GM18867 (cell line): ENCODE measurements around the gene NT5C2.

Source experiments
- ATAC-seq: cut with Tn5 transposase; IDR thresholded peaks from one replicate; pipeline ENCODE4 v1.9.1; 2021; ENCODE audit warnings: mild to moderate bottlenecking, moderate library complexity; ENCODE audit not compliant: unreplicated experiment

Gene NT5C2

DNA sequence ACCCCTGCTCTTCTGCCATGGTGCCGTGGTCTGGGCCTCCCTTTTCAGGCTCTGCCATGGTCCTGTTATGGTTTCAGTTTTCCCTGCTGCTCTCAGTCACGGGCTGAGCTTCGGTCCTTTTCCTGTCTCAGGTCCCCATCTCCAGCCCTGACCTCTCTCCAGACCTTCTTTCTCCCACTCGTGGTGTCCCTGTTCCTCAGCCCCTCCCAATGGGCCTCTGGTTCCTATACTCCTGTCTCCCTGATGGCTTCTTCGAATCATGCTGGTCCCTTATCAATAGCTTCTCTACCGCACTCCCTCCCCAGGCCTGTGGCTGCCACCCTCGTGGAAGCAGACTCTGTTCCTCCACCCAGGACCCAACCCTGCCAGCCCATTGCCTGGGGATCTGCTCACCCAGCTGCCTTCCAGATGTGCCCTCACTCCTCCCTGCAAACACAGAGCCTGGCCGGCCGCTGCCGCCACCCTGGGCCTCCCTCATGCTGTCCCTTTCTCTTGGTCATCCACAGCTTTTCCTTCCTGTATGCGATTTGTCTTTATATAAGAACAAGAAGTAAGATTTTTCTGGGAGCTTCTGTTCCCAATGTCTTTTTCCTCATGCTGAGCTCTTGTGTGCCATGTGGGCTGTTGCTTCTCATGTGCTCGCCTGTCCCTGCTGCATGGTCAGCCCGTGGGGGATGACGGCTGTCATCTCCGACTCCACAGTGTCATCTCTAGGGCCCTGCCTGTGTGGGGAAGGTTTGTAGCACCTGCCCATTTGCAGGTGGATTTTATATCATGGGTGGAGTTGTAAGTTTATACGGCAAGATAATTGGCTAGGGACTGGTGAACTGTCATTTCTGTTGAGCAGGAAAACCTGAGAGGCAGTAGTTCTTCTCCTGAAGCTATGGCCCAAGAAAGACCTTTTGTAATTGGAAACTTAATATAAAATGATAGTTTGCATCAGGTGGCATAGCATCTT lies 126.7 kb downstream of the NT5C2 start:
- no peak for ATAC-seq

DNA sequence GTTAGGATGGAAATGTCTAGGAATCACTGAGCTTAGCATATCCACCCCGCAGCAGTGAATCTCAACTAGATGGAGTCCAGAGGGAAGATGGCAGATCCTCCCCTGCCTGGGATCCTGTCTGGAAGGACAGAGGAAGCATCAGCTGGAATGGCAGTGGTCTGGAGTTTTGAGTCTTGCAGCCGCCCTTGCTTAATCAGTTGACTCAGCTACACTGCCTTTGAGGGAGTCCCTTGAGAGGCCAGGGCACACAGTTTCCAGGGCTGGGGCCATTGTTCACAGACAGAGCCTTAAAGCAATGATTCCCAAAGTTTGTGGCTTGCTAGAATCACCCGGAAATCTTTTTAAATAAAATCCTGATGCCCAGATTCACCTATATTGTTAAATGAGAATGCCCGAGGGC lies 128.1 kb downstream of the NT5C2 start:
- no peak for ATAC-seq

DNA sequence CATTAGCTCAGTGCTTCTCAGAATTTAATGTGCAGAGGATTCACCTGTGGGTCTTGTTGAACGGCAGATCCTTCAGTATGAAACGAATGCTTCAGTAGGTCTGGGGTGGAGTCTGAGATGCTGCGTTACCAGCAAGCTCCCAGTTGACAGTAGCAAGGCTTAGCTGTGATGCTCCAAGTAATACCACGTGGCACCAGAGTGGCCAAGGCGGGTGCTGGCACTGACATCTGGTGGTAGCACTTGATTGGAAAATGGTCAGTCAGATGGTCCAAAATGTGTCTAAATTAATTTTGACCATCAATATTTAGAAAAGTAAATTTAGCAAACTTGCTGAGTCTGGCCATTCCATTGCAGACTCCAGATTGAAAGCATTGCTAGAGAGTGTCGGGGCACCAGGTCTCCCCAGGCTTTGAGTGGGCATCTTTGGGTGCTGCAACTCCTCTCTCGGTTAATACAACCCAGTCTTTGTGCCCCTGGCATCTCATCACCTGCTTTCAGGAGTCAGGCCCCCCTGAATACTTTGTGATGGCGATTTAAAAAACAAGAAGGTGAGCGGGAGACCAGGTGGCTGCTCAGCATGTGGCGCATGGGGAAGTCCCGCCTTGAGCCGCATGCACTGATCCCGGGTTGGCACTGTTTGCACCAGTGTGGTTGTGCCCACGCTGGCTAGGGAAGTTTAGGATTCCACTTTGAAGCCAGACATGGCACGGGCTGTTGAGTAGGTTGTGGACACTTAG lies 130.1 kb downstream of the NT5C2 start:
- ATAC-seq, result no peak

DNA sequence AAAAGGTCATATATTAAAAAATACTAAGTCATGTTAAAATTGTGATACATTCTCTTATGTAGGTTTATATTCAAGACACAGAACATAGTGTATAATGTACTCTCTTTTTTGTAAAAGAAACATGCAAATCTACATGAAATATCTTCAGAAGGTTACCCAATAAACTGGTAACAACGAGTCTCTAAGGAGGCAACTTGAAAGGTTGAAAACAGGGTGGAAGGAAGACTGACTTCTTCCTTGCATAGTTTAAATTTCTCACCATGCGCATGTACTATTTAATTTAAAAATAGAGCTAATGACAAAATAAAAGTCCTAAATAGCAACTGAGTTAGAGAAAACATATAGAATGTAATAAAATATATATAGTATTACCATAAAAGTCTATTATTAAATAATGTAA lies 132.5 kb downstream of the NT5C2 start:
- no peak for ATAC-seq

DNA sequence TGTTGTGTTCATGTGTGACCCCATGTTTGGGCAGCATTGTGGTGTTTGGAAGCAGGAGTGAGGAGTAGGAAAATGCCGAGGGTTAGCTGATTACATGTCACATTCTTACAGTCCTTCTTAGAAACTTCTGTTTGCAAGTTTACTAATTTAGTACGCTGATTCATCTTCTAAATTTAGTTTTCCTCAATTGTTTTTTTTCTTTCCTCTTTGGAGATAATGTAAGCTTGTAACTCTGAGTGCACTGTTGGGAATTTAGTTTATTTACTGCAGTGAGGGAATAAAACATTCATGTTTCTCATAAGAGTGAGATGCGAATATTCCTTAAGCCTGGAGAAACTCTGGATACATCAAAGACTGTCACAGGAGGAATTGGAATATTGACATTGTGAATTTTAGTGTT lies 135.0 kb downstream of the NT5C2 start:
- ATAC-seq, result no peak

DNA sequence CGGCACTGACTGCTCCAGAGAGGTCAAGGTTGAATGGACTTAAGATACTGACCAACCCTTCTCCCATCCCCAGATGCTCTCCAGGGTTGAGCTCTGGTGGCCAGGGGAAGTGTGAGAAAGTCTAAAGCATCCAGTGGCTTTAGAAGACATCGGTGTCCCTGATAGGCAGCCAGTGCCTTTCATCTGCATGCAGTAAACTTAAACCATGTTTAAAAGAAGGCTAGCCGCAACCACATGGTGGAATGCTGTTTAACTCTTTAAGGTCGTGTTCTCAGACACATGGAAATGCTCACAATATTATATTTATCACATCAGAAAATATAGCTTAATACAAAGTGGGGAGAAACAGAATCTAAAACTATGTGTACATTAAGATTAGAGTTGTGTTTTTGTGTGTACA lies 138.0 kb downstream of the NT5C2 start:
- ATAC-seq, result no peak

DNA sequence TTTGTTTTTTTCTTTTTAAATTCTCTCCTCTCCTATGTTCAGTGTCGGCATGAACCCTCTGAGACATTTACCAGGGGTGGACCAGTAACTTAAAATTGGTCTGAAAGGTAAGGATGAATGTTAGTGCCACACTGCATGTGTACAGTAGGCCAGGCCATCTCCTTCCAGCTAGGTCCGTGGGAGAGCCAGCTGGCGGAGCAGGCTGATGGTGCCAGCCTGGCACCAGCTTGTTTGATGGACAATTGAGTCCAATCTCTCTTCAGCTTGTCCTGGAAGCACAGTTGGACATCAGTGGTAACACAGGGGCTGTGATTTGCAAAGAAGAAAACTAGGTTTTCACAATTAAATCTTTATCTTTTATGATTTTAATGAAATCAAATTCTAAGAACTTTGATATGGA lies 138.5 kb downstream of the NT5C2 start:
- no peak for ATAC-seq

DNA sequence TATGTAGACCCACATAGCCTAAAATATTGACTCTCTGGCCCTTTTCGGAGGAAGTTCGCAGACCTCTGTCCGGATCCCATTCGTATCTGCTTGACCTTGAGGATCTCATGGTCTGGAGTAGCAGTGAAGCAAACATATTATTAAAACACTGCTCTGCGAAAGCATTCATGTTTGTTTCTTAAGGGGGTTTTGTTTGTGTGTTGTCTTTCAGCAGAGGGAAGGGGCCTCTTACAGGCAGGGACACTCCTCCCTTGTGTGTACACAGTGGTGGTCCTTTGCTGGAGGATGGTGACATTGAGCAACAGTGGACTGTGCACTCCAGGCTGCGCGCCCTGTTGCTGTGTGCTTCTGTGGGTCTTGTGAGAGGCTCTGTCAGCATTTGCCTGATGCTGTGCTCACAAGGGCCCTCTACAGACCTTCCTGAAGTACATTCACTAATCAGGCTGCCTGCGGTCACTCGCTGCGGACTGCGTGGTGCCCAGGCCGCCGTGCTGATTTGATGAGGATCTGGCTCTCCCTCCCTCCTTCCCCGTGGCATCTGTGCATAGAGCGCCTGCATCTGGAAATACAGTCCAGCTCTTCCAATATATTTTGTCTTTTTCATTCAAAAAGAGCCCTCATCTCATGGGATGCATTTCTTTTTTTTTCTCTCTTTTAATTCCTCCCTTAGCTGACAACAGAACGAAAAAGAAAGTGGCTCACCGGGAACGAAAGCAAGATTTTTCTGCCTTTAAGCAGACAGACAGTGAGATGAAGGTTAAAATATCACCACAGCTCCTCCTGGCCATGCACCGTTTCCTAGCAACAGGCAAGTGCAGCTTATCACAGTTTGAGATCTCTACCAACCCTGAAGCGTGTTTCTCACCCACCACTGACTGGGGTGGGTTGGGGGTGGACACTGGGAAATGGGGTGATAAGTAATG lies 139.2 kb downstream of the NT5C2 start:
- peak; percentile 79 for ATAC-seq

DNA sequence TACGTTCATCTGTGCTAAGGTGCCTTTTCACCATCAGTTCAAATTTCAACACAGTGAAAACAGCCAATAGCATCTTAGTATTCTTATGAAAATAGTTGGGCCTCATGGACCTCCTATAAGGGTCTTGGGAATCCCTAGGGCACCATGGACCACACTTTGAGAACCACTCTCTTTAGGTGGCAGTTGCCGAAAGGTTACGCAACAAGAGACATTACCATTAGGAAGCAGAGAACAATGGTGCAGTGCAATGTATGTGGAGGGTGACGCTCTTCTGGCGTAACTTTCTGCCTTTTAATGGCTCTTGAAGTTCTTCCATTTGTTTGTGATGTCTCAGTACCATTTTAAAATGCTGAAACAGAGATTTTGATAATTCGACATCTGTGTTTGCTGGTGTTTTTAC lies 143.8 kb downstream of the NT5C2 start:
- ATAC-seq, result no peak

DNA sequence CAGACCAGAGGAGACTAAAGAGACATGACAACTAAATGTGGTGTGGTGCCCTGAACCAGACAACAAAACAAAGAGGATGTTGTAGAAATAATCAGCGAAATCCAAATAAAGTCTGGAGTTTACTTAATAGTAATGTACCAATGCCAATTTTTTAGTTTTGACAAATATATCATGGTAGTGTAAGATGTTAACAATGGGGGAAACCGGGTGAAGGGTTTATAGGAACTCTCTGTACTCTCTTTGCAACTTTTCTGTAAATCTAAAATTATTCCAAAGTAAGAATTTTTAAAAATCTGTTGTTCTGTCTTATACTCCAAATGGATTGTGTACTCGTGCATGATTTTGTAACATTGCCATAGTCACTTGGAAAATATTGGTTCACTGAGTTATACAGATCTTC lies 145.7 kb downstream of the NT5C2 start:
- ATAC-seq, result no peak

DNA sequence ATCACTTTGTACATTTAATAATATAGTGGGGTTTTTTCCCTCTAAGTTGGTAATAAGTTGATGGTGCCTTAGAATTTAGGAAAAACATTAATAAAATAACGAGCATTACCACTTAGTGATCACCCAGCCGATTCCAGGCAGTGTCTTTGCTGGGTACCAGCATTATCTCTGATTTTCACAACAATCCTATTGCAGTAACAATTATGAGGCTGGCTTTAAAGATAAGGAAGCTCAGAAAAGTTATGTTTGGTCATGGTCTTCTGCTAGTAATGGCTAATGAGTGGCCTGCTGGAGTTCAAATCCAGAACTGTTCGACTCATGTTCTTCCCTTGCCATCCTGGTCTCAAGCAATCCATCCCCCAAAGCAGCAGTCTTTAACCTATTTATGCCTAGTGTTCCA lies 147.1 kb downstream of the NT5C2 start:
- ATAC-seq, result no peak

DNA sequence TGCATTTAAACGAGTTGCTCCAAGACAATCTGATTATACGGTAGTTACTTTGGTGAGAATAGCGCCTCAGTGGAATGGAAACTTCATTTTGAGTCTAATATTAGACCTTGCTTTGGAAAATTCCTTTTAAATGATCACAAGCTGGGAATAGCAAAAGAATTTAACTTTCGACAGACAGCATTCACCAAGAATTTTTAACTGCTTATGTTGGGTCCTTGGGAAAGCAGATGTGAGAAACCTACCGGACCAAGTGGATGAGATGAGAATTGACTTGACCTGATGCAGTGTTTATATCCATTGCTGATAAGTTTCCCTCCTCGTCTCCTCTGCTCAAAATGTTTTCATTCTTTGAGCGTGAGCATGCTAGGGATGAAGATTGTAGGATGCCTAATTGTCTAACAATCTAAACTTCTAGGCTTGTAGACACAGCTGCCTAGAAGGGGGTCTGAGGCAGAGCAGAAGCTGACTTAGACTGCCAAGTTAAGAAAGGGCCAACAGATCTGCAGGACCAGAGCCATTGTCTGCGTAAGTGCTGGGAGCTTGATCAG lies 148.1 kb downstream of the NT5C2 start:
- ATAC-seq, result no peak

DNA sequence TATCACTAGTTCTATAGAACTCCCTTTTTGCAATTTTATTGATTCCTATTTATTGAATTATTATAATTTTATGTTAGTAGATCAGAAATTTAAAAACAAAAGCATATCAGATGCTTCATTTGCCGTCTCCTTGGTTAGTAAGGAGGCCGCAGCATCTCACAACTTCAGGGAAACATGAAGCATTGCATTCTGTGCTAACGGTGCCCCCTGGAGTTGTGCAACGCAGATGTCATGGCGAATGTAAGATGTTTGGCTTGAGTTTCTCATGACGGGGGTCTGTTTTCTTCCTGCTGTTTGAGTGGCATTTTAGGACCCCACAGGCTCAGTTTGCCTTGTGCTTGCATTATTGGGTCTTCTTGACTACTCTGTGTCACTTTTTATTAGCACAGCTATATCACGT lies 150.2 kb downstream of the NT5C2 start:
- no peak for ATAC-seq

DNA sequence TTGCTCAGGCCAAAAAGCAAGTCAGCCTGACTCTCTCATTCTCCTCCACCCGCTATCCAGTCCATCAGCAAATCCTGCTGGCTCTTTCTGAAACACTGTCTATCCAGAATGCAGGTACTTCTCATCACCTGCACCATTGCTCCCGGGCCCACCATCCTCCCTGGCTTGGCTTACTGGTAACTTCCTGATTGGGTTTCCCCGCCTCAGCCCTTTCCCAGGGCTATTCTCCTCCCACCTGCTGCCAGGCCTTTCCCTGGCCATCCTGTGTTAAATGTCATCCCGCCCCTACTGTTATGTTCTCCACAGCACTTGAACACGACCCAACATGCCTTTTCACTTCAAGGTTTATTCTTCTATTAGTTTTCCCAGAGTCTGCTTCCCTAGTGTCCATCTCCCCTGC lies 150.9 kb downstream of the NT5C2 start:
- ATAC-seq, result no peak

DNA sequence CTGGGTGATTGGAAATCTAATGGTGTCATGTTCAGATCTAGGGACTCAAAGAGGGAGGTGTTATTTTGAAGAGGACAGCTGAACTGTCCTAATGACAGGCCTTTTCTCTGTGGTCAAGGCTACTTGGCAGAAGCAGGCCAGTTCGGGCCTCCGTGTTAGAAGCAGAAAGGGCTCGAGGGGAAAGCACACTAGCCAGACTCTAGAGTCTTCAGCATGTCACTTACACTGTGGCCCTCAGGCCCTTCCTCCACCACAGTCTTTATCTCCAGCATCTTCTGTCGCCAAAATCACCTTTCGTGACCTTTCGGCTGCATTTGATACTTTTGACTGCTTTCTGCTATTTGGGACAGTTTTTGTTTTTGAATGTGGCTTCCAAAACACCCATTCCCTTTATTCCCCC lies 151.7 kb downstream of the NT5C2 start:
- ATAC-seq, result no peak

DNA sequence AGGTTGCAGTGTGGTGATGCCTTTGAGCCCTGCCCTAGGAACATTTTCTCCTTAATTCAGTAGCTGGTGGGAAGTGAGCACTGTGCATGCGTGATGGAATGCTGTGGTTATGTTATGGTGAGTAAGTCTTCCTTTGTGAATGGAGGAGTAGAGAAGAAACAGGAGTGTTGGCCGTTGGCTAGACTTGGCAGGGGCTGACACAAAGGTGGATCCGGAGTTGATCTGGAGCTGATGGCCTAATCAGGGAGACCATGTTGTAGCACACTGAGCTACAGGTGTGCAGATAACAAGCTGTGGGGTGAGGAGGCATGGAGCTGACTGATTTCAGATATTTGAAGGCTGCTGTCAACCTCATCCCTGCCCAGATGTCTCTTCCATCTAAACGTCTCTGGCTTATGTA lies 152.7 kb downstream of the NT5C2 start:
- ATAC-seq, result no peak

DNA sequence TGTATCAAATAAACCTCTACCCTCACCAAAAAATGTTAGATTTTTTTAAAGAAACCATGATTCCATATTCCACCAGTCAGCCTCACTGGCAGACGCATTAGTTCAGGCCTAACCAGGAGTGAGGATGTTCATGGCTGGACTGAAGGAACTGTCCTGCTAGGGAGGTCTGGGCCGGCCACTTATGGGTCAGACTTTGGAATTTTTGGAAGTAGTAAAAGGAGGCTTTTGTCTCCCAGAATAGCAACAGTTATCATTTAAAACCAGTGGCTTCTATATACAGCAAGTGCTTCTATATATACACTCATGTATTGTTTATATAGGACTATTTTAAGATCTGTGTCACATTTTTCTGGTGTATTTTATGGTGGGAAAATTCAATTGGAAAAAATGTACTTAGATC lies 154.5 kb downstream of the NT5C2 start:
- no peak for ATAC-seq
